CD1c-positive myeloid dendritic cell (primary cell): ENCODE results near the gene UGT2B7.
"Not testable (repeated sequence)": the region's sequence is repeated elsewhere in the genome, so short reads cannot be mapped to it uniquely, and the experiment has no call there.

Experiments
- DNase-seq: peaks from one replicate; pipeline ENCODE4 v3.0.0-alpha.2; 2016; ENCODE audit errors: extremely low spot score

The UGT2B7 gene

DNA sequence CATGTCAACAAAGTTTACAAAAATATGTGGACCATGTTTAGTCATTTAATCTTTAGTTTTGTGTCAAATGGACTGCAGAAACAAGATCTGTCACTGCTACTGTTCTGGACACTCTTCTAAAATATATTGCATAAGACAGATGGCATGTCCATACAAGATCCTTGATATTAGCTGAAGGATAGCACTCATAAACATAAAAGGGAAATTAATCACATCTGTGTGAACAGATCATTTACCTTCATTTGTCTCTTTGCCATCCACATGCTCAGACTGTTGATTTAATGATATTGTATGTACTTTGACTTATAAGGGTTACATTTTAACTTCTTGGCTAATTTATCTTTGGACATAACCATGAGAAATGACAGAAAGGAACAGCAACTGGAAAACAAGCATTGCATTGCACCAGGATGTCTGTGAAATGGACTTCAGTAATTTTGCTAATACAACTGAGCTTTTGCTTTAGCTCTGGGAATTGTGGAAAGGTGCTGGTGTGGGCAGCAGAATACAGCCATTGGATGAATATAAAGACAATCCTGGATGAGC is at the start of gene UGT2B7:
Gene UGT2B7, plus strand, starts transcription at position 364 of the 546 bp plus-strand sequence. Its CDS starts 47 bp downstream, at position 411.
- no peak for DNase-seq

DNA sequence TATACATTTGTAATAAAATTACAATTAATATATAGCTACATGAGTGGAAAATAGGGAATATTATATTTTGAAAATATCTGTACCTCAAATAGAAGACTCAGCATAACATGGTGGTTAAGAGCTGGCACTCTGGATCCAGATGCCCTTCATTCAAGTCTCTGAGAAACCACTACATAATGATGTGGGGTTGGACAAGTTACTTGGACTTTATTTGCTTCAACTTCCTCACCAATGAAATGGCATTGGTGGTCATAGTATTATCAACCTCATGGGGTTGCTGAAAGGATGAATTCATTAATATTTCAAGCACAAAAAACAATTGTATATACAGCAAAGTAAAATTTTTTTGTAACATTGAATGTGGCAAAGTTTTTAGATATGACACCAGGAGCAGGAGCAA is 46.4 kb upstream of the UGT2B7 start:
- DNase-seq = no peak

DNA sequence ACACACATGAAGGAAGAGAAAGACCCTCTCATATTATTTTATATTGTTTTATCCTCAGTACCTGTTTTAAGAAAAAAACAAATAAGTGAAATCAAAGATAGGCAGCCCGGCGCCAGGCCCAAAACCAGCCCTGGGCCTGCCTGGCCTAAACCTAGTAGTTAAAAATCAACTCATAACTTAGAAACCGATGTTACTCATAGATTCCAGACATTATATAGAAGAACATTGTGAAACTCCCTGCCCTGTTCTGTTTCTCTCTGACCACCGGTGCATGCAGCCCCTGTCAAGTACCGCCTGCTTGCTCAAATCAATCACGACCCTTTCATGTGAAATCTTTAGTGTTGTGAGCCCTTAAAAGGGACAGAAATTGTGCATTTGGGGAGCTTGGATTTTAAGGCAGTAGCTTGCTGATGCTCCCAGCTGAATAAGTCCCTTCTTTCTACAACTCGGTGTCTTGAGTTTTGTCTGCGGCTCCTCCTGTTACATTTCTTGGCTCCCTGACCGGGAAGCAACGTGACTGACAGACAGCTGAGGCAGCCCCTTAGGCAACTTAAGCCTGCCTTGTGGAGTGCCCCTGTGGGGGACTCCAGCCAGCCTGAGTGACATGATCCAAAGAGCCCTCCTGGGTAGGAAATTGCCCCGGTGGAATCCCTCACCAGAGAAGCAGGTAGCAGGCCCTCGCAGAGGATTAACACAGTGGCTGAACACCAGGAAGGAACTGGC is 45.3 kb upstream of the UGT2B7 start:
- not testable (repeated sequence) for DNase-seq

- DNase-seq = no peak
Measured at GRCh38 chr4:69051576-69051943, 44.7 kb upstream of the UGT2B7 start.

DNA sequence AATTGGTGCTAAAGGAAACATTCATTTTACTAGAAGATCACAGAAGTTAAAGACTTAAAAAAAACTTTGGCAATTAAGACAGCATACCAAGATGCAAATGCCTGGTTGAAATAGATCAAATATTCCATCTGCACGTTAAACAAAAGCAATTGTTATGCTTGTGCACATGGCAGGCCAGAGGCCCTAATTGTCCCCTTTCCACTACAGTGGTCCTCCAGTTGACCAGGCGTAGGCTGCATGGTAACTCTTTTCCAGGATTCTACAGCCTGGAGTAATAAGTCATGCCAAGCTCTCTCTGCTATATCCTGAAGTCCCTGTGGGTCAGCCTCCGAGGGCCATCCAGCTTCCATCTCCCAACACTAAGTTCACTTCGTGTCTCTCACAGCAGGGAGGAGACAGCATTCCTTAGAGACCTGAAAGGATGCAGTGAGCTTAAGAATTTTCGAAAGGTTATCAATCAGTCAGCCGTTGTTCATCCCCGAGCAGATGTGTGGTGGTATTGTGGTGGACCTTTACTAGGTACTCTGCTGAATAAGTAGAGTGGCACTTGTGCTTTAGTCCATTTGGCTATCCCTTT is 42.9 kb upstream of the UGT2B7 start:
- DNase-seq = not testable (repeated sequence)

DNA sequence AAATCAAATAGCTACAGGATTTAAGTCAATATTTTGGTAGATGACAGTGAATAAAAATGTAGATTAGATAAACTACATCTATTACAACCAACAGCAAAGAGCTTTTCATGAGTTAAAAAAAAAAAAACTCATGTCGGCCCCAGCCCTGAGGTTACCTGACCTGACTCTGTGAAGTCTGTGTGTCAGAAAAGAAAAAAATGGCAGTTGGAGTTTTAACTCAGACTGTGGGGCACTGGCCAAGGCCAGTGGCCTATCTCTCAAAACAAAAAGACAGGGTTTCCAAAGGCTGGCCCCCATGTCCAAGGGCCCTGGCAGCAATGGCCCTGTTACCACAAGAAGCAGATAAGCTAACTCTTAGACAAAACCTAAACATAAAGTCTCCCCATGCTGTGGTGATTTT is 42.2 kb upstream of the UGT2B7 start:
- not testable (repeated sequence) for DNase-seq

- DNase-seq = no peak
Measured at GRCh38 chr4:69054578-69055200, 41.6 kb upstream of the UGT2B7 start.

GRCh38 chr4:69056150-69056549 is 40.1 kb upstream of the UGT2B7 start:
- no peak for DNase-seq

DNA sequence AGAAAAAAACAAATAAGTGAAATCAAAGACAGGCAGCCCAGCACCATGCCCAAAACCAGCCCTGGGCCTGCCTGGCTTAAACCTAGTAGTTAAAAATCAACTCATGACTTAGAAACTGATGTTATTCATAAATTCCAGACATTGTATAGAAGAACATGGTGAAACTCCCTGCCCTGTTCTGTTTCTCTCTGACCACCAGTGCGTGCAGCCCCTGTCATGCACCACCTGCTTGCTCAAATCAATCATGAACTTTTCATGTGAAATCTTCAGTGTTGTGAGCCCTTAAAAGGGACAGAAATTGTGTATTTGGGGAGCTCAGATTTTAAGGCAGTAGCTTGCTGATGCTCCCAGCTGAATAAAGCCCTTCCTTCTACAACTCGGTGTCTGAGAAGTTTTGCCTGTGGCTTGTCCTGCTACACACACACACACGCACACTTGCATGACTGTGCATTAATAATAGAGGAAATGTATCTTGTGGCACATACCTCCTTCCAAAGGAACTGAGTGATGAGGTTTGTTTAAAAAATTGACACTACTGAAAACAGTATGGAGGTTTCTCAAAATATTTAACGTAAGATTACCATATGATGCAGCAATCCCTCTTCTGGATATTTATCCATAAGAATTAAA is 39.2 kb upstream of the UGT2B7 start:
- no peak for DNase-seq

DNA sequence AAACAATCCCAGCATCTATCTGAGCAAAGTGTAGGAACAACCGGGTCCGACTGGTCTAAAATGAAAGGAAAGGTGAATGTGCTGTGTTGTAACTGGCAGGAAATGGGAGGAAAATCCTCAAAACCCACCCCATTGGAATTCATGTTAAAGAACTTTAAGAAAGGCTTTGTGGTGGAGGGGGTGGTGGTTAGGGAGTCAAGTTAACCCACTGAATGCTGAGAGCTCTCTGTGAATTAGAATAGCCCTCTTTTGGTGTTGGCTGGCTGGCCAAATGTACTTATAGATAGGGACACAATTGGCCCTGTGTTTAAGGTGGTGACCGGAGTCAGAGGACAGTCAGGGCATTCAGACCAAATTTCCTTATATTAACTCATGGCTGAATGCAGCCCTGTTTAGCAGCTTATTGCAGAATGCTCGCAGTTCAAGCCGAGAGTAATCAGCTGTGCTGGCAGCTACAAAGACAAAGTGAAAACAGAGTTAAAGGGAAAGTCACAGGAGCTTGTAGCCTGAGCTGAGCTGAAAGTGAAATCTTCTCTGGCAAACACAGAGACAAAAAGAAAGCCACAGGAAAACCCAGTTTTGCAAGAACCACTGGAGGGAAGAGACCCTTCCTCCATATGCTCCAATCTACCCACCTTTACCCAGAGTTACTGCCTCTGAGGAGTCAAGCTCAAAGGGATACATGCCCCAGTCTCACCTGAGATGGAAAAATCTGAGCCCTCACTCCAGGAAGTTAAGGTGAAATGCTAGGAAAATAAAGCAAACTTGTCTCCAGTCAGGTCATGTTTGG is 38.5 kb upstream of the UGT2B7 start:
- DNase-seq = no peak

DNA sequence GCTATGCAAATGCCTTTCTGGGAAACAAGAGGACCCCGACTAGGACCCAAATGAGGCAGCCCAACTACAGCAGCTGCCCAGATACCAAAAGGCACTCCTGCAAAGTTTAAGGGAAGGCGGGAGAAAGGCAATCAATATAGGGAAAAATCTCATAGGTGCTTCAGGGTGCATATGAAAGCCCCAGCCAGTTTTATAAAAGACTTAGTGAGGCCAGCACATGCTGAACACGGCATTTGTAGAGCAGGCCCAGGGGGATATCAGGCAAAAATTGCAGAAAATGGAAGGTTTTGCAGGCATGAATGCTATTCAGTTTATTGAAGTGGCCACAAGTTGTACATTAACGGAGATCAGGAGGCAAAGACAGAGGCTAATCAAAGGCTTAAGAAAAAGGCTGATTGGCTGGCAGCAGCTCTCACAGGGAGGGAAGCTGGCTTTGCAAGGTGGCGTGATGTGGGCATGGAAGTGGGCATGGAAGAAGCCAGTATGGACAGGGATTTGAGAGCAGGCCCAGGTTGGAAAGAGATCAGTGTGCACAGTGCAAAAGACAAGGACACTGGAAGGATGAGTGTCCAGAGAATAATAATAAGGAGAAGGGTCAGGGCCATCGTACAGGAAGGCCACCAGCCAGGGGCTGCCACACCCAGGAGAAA is 37.7 kb upstream of the UGT2B7 start:
- DNase-seq = no peak

- DNase-seq = no peak
Measured at GRCh38 chr4:69060651-69061308, 35.5 kb upstream of the UGT2B7 start.

DNA sequence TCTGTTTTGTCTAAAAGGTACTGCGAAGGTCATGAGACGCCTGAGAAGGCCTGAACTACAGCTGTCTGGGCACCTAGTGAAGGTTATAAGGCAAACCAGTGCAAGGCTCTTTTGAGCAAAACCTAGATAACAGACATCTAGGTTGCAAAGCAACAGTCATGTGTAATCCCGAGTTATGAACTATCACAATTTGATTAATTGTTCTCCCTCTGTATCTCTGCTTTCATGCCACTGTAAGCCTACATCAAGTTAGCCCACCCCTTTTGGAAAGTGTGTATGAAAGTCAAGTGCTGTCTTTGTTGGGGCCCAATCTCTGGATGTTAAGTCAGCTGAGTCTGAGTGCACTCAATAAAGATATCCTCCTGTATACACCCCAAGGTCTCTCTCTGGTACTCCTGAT is 31.9 kb upstream of the UGT2B7 start:
- no peak for DNase-seq

- no peak for DNase-seq
Measured at GRCh38 chr4:69066945-69067344, 29.3 kb upstream of the UGT2B7 start.

DNA sequence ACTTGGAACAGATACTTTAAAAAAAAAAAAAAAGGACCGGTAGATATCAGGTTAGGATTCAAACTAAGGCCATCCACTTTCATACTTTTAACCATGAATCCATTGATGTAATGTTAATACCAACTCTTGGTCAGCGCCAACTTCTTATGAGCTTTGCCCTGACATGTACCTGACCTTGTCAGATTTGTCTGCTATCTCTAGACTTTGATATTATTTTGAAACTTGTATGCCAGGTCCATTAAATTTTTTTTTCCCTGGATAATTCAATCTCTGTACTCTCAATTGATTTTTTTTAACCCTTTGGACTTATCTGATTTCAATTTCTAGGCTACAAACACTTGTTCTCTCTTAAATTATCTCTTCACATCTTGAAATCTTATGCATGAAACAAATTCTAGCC is 27.2 kb upstream of the UGT2B7 start:
- no peak for DNase-seq

GRCh38 chr4:69070590-69070989 is 25.7 kb upstream of the UGT2B7 start:
- DNase-seq = no peak

DNA sequence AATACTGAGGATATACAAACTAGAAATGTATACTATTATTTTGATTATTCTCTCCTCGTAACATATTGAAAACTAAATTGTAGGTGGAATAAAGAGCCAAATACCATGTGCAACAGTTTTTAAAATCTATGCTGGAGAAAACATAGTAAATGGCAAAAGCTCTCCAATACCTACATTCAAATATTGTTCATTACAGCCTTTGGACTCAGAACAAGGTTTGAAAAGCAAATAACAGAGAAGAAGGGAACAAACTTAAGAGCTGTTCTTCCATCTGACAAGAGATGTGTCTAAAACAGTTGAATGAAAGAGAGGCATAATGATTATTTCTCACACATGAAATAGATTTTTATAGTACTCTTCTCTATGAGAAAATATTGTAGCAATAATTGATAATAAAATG is 25.0 kb upstream of the UGT2B7 start:
- DNase-seq = no peak

- no peak for DNase-seq
Measured at GRCh38 chr4:69073375-69073774, 22.9 kb upstream of the UGT2B7 start.

DNA sequence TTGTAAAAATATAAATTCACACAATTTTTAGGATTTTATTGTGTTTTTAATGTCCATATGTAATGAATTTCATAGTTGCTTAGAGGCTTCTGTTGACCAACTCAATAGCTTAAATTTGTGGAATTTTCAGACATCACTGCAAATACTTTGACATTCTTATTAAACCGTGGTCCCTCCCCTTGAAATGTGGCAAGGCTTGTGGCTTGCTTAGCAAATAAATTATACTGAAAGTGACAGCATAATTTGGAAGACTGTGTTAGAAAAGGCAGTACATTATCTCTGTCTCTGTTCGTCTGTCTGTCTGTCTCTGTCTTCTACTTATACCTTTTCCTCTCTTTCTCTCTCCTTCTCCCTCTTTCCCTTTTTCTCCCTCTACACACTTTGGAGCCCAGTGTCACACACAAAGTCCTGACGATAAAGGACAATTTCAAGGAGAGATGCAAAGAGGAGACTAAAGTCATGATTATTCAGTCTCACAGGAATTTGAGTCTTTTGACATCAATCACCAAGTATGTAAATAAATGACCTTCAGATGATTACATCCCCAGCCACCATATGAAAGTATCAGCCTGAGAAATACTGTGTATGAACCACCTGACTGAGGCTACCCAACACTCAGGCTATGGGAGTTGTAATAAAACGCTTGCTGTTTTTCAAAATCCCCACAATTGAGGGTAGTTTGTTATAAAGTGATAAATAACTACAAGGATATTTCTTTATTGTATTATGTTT is 21.0 kb upstream of the UGT2B7 start:
- no peak for DNase-seq

DNA sequence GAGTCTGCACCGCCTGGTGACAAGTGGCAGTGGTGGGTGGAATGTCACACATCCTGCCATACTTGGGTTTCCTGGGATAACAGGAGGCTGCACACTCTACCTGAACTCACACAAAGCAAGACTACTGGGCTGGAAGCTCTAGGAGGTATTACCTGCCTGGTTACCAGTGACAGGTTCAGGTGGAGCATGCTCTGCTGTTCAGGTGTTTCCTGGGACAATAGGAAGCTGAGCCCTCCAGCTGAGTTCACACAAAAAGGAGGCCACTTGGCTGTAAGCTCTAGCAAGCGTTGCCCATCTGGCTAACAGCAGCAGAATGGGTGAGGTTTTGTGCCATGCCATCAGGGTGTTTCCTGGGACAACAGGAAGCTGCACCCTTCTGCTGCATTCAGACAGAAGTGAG is 17.4 kb upstream of the UGT2B7 start:
- no peak for DNase-seq
